ENCODE results near the gene VAPA.

GRCh38 chr18:9915291-9916076 is 1.7 kb downstream of the VAPA start:
- TF ChIP-seq CTCF (IDR thresholded peaks at IDR 0.05; ENCODE audit: low read depth, low read length): no peak
- no peak for TF ChIP-seq POLR2A (IDR thresholded peaks at IDR 0.05; ENCODE audit: extremely low read depth, insufficient read length)
- no peak for TF ChIP-seq MAX (IDR thresholded peaks at IDR 0.05; ENCODE audit: low read depth, low read length)
- no peak for TF ChIP-seq MYC (IDR thresholded peaks at IDR 0.05; ENCODE audit: low read depth, low read length)

Measured in NB4 (cell line).